ENCODE data around the gene DPY19L1. TPM values are rescaled to one million over a fixed set of nuclear protein-coding genes. Genes with fewer than 3 reads are reported as not detected.
"Not testable (repeated sequence)": the region's sequence is repeated elsewhere in the genome, so short reads cannot be mapped to it uniquely, and the experiment has no call there.

DPY19L1 gene
- total RNA-seq, 1 experiment from 2014 or later, result 10.7 TPM

GRCh38 chr7:34998335-34998734 lies 39.0 kb downstream of the DPY19L1 start:
- H3F3A ChIP-seq (ENCODE audit: low read length, unreplicated experiment); H3K36me3 ChIP-seq (ENCODE audit: low read depth, low read length); H3K79me2 ChIP-seq (ENCODE audit: low read length); BruUV-seq (replicated peaks); H2AFZ ChIP-seq (ENCODE audit: low read length); ATAC-seq; H3K9ac ChIP-seq (ENCODE audit: low read length); H3K9me3 ChIP-seq (ENCODE audit: low read length); H3K27ac ChIP-seq (ENCODE audit: low read length); POLR2A ChIA-PET (ENCODE audit: unreplicated experiment); H3K4me1 ChIP-seq (ENCODE audit: insufficient read depth, low read length); H3K4me3 ChIP-seq (ENCODE audit: low read length); H3K9me2 ChIP-seq (replicated peaks; ENCODE audit: low read length); H3K4me2 ChIP-seq (ENCODE audit: low read length); H3K27me3 ChIP-seq (ENCODE audit: low read length); DNase-seq; H4K20me1 ChIP-seq (ENCODE audit: low read length); intact Hi-C loops (cut with micrococcal nuclease): not testable (repeated sequence)
- CTCF ChIA-PET, result interaction anchor here (0.6 kb wide), 1 partner anchor 37 kb away, joined by 8 read pairs; no protein-coding TSS in a partner anchor

GRCh38 chr7:34996423-34997090 lies 40.7 kb downstream of the DPY19L1 start:
- peaks cover 15% of the 10 kb centered on the region for H3K4me1 ChIP-seq (ENCODE audit: insufficient read depth, low read length)
- intact Hi-C loops (cut with micrococcal nuclease); H3F3A ChIP-seq (ENCODE audit: low read length, unreplicated experiment); H2AFZ ChIP-seq (ENCODE audit: low read length); H4K20me1 ChIP-seq (ENCODE audit: low read length); H3K4me2 ChIP-seq (ENCODE audit: low read length); H3K27me3 ChIP-seq (ENCODE audit: low read length); CTCF ChIA-PET; H3K4me3 ChIP-seq (ENCODE audit: low read length); BruUV-seq (replicated peaks); H3K9ac ChIP-seq (ENCODE audit: low read length); POLR2A ChIA-PET (ENCODE audit: unreplicated experiment); H3K27ac ChIP-seq (ENCODE audit: low read length); H3K79me2 ChIP-seq (ENCODE audit: low read length); H3K36me3 ChIP-seq (ENCODE audit: low read depth, low read length); H3K9me2 ChIP-seq (replicated peaks; ENCODE audit: low read length); DNase-seq; H3K9me3 ChIP-seq (ENCODE audit: low read length); ATAC-seq: not testable (repeated sequence)

GRCh38 chr7:34995757-34996156 lies 41.5 kb downstream of the DPY19L1 start:
- DNase-seq (no peak), ATAC-seq (no peak)
- H4K20me1 ChIP-seq (ENCODE audit: low read length), result no peaks in the 10 kb centered on the region
- H3K9me3 ChIP-seq (ENCODE audit: low read length), result no peaks in the 10 kb centered on the region
- no peaks in the 10 kb centered on the region for H3K36me3 ChIP-seq (ENCODE audit: low read depth, low read length)
- H3K27ac ChIP-seq (ENCODE audit: low read length), result no peak overlapping the region
- TF ChIP-seq EZH2phosphoT487 (IDR thresholded peaks at IDR 0.05; ENCODE audit: borderline replicate concordance, low read length), result no peak
- TF ChIP-seq EZH2 (IDR thresholded peaks at IDR 0.05; ENCODE audit: low read length, unreplicated experiment), result no peak
- no peak for TF ChIP-seq CTCF (conservative IDR thresholded peaks at IDR 0.05; ENCODE audit: low read depth, low read length)
- H3K9me2 ChIP-seq (replicated peaks; ENCODE audit: low read length), result no peaks in the 10 kb centered on the region
- intact Hi-C loops (cut with micrococcal nuclease), result no loop called here
- H3K4me3 ChIP-seq (ENCODE audit: low read length), result no peak overlapping the region
- no peaks in the 10 kb centered on the region for H3F3A ChIP-seq (ENCODE audit: low read length, unreplicated experiment)
- no peaks in the 10 kb centered on the region for H3K27me3 ChIP-seq (ENCODE audit: low read length)
- H3K4me1 ChIP-seq (ENCODE audit: insufficient read depth, low read length), result peaks cover 20% of the 10 kb centered on the region
- no peak overlapping the region for H3K4me2 ChIP-seq (ENCODE audit: low read length)
- BruUV-seq (replicated peaks), result no TSS peak
- CTCF ChIA-PET, result interaction anchor here (0.7 kb wide), 1 partner anchor 238 kb away, joined by 3 read pairs; no protein-coding TSS in a partner anchor
- POLR2A ChIA-PET (ENCODE audit: unreplicated experiment), result no interaction called here
- H2AFZ ChIP-seq (ENCODE audit: low read length), result no peak overlapping the region
- H3K9ac ChIP-seq (ENCODE audit: low read length), result no peak overlapping the region
- H3K79me2 ChIP-seq (ENCODE audit: low read length), result no peaks in the 10 kb centered on the region
